IMR-90 (cell line): Measurements from ENCODE around the gene KCNMB2. TPM values are rescaled to one million over a fixed set of nuclear protein-coding genes. Genes with fewer than 3 reads are reported as not detected.

Experiments
- ATAC-seq: fragments of 200-7000 bp; cut with Tn5 transposase; 2 replicates; pipeline ENCODE4 v1.9.1; 2020; ENCODE audit warnings: low read depth, mild to moderate bottlenecking, moderate library complexity
- BruUV-seq: library from RNA; stranded (reverse); fragments of 400-500 nt; replicated peaks from 2 replicates; lab custom pipeline; 2021; lab: Mats Ljungman, UMichigan
- CTCF ChIA-PET: fragments of 300-600 bp; formaldehyde crosslinking; extraction: SDS; loops from one replicate; lab custom pipeline; 2021; ENCODE audit warnings: antibody characterized with exemption; lab: Yijun Ruan, JAX
- POLR2A ChIA-PET: fragments of 300-600 bp; sonication (Branson Sonifier 250); formaldehyde crosslinking; loops from one replicate; lab custom pipeline; 2022; ENCODE audit warnings: antibody characterized with exemption; ENCODE audit not compliant: unreplicated experiment; lab: Charles Lee
- DNase-seq: peaks from one replicate; pipeline ENCODE4 v3.0.0; 2013
- H2AFZ ChIP-seq: replicated peaks from 2 replicates; pipeline ENCODE3; 2013; ENCODE audit warnings: low read length, mild to moderate bottlenecking; ENCODE audit not compliant: poor library complexity
- H2AK5ac ChIP-seq: 2 replicates; pipeline ENCODE4 v1.6.1; 2013; ENCODE audit warnings: low read depth, low read length, inconsistent platforms
- H2AK9ac ChIP-seq: replicated peaks from 2 replicates; pipeline ENCODE3; 2013; ENCODE audit warnings: mild to moderate bottlenecking, low read depth, low read length, moderate library complexity; ENCODE audit not compliant: poor library complexity
- H2BK120ac ChIP-seq: 2 replicates; pipeline ENCODE4 v1.6.1; 2013; ENCODE audit warnings: low read depth, low read length, inconsistent platforms
- H2BK15ac ChIP-seq: 3 replicates; pipeline ENCODE4 v1.6.1; 2013; ENCODE audit warnings: low read depth, low read length, inconsistent platforms
- H2BK20ac ChIP-seq: 2 replicates; pipeline ENCODE4 v1.6.1; 2013; ENCODE audit warnings: low read depth, mild to moderate bottlenecking, inconsistent platforms, low read length, moderate library complexity
- H2BK5ac ChIP-seq: 2 replicates; pipeline ENCODE4 v1.6.1; 2013; ENCODE audit warnings: mild to moderate bottlenecking, low read depth, low read length, inconsistent platforms; ENCODE audit not compliant: poor library complexity, severe bottlenecking
- H3K14ac ChIP-seq: replicated peaks from 2 replicates; pipeline ENCODE4 v1.6.1; 2013; ENCODE audit warnings: low read depth, low read length, inconsistent platforms
- H3K18ac ChIP-seq: 2 replicates; pipeline ENCODE4 v1.6.1; 2013; ENCODE audit warnings: low read depth, low read length, control low read depth
- H3K23ac ChIP-seq: 2 replicates; pipeline ENCODE4 v1.6.1; 2013; ENCODE audit warnings: low read depth, low read length, inconsistent platforms
- H3K27ac ChIP-seq: 2 replicates; pipeline ENCODE4 v1.5.1; 2013; ENCODE audit warnings: mild to moderate bottlenecking, control low read depth, low read length; ENCODE audit not compliant: insufficient read depth
- H3K27me3 ChIP-seq: 2 replicates; pipeline ENCODE4 v1.6.1; 2013; ENCODE audit warnings: low read length; ENCODE audit not compliant: control insufficient read depth, insufficient read depth
- H3K36me3 ChIP-seq: 2 replicates; pipeline ENCODE4 v1.6.1; 2013; ENCODE audit warnings: low read length, mixed read lengths; ENCODE audit not compliant: control insufficient read depth, insufficient read depth
- H3K4ac ChIP-seq: 2 replicates; pipeline ENCODE4 v1.6.1; 2013; ENCODE audit warnings: low read depth, low read length, inconsistent platforms
- H3K4me1 ChIP-seq: 2 replicates; pipeline ENCODE4 v1.6.1; 2013; ENCODE audit warnings: low read length, mixed read lengths; ENCODE audit not compliant: control insufficient read depth, insufficient read depth
- H3K4me2 ChIP-seq: 2 replicates; pipeline ENCODE4 v1.6.1; 2013; ENCODE audit warnings: low read depth, mild to moderate bottlenecking, control low read depth, low read length, moderate library complexity
- H3K4me3 ChIP-seq: 2 replicates; pipeline ENCODE4 v1.5.1; 2013; ENCODE audit warnings: low read depth, mild to moderate bottlenecking, control low read depth, low read length, moderate library complexity; ENCODE audit not compliant: insufficient read depth
- H3K56ac ChIP-seq: 2 replicates; pipeline ENCODE4 v1.6.1; 2013; ENCODE audit warnings: low read length, inconsistent platforms; ENCODE audit not compliant: insufficient read depth; ENCODE audit errors: extremely low read depth
- H3K79me1 ChIP-seq, 2 experiments: 2 replicates each; pipeline ENCODE4 v1.6.1; 2013; ENCODE audit warnings: low read length in 2 of 2, inconsistent platforms in 1 of 2, low read depth in 1 of 2
- H3K9ac ChIP-seq: 2 replicates; pipeline ENCODE4 v1.6.1; 2013; ENCODE audit warnings: low read depth, low read length, control low read depth
- H3K9me1 ChIP-seq: 2 replicates; pipeline ENCODE4 v1.6.1; 2013; ENCODE audit warnings: low read length, inconsistent platforms; ENCODE audit not compliant: insufficient read depth
- H3K9me3 ChIP-seq: 2 replicates; pipeline ENCODE4 v1.6.1; 2013; ENCODE audit warnings: low read length; ENCODE audit not compliant: control insufficient read depth, insufficient read depth
- H4K20me1 ChIP-seq: 2 replicates; pipeline ENCODE4 v1.6.1; 2013; ENCODE audit warnings: low read length, inconsistent platforms; ENCODE audit not compliant: insufficient read depth
- H4K5ac ChIP-seq: 2 replicates; pipeline ENCODE4 v1.6.1; 2013; ENCODE audit warnings: mild to moderate bottlenecking, low read depth, low read length, control low read depth
- H4K8ac ChIP-seq, 2 experiments: 2 replicates each; pipeline ENCODE4 v1.6.1; 2013; ENCODE audit warnings: low read depth in 2 of 2, low read length in 2 of 2, control low read depth in 1 of 2, inconsistent platforms in 1 of 2
- H4K91ac ChIP-seq: 2 replicates; pipeline ENCODE4 v1.6.1; 2013; ENCODE audit warnings: low read depth, low read length, inconsistent platforms; ENCODE audit not compliant: insufficient read depth
- MAFK ChIP-seq: IDR thresholded peaks from 2 replicates; pipeline ENCODE4 v1.6.1; 2012; ENCODE audit warnings: low read depth, low read length, improper control_type of control experiment
- MAZ ChIP-seq: IDR thresholded peaks from 2 replicates; pipeline ENCODE4 v1.6.1; 2012; ENCODE audit warnings: low read depth, mild to moderate bottlenecking, low read length, improper control_type of control experiment, moderate library complexity, borderline replicate concordance
- RFX5 ChIP-seq: IDR thresholded peaks from 2 replicates; pipeline ENCODE4 v1.8.0; 2012; ENCODE audit warnings: low read depth, mild to moderate bottlenecking, low read length, moderate library complexity
- SMC3 ChIP-seq: fragments of 150-350 bp; IDR thresholded peaks from 2 replicates; pipeline ENCODE4 v1.6.1; 2016; ENCODE audit warnings: low read depth, mild to moderate bottlenecking, antibody characterized with exemption, low read length, moderate library complexity
- WGBS, 2 experiments: methylation state at CpG; one replicate each; pipeline versions ENCODE4 v1.1.5 to v1.1.7; 2013; ENCODE audit warnings: missing lambda C conversion rate in 2 of 2; ENCODE audit not compliant: insufficient read length in 1 of 2; ENCODE audit errors: extremely low coverage in 2 of 2; 5-methylcytosine and 5-hydroxymethylcytosine counted together
- dilution Hi-C: fragments of 300-500 bp; cut with HindIII; formaldehyde crosslinking; loops from one replicate; pipeline ENCODE4 v1.14.3; 2018; ENCODE audit warnings: low sequenced_read_pairs; ENCODE audit not compliant: unreplicated experiment
- in situ Hi-C: fragments of 300-500 bp; cut with MboI; formaldehyde crosslinking; loops from 3 replicates; pipeline ENCODE4 v1.14.3; 2019; ENCODE audit warnings: low sequenced_read_pairs, inconsistent platforms, mixed read lengths
- intact Hi-C: fragments of 100-400 bp; cut with micrococcal nuclease; formaldehyde crosslinking; loops from 2 replicates; pipeline ENCODE4 v1.10.0; 2022
- polyA plus RNA-seq, 3 experiments: library from polyadenylated mRNA; depleted of rRNA; stranded (reverse); fragments of >200 nt; gene quantifications; 2 replicates each; pipeline ENCODE4 v1.2.3, GENCODE V29; 2012; ENCODE audit warnings: low replicate concordance in 1 of 3
- total RNA-seq: library from RNA; depleted of rRNA; stranded (reverse); fragments of >200 nt; gene quantifications from 2 replicates; pipeline ENCODE4 v1.2.3, GENCODE V29; 2012
- TF ChIP-seq, protein P1 (sequence below): conservative IDR thresholded peaks from 2 replicates; pipeline ENCODE4 v1.5.1; 2012; ENCODE audit warnings: mild to moderate bottlenecking, low read depth, low read length, improper control_type of control experiment

The KCNMB2 gene
- total and polyA plus RNA-seq, 2 of the 4 experiments (the other 2 are of a cell fraction), result not detected

DNA sequence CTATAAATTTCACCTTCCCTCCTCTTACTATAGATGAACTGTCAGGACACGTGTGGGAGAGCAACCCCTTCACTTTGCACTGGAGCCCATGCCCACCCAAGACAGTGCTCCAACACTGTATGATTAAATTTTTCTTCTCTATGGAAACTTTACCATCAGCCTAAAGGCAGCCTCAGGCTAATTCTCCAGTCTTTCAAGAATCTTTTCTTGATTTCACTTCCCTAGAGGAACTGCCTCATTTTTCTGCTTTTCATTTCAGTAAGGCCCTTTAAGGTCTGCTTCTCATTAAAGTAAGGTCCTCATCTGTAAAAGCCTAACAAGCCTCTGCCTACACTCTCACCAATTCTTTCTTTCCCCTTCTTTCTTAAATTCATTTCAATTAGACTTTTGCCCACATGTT lies 137.3 kb downstream of the KCNMB2 start:
- Histone ChIP-seq H3K27me3 (peaks cover 3% of the 10 kb centered on the region; the same call in 1 of the 2 replicates), H3K9ac (no peak overlapping the region), H2AK5ac (no peak overlapping the region), H3K4me1 (0 out of 2 replicates have a peak, but pooled peaks cover 2% of the 10 kb centered on the region), H3K18ac (no peak overlapping the region), H3K4me3 (no peak overlapping the region), H3K9me3 (no peaks in the 10 kb centered on the region), H3K79me1 (no peaks in the 10 kb centered on the region), H4K20me1 (no peaks in the 10 kb centered on the region), H3K14ac (no peak overlapping the region), H2AK9ac (no peak overlapping the region), H4K91ac (no peak overlapping the region), H4K8ac (no peak overlapping the region), H3K4me2 (no peak overlapping the region), H3K27ac (no peak overlapping the region), H4K5ac (no peak overlapping the region), H3K23ac (no peak overlapping the region), H2BK5ac (no peak overlapping the region), H2BK120ac (no peak overlapping the region), H2BK20ac (no peak overlapping the region), H2BK15ac (no peak overlapping the region), H3K36me3 (no peaks in the 10 kb centered on the region), H3K4ac (no peak overlapping the region), H3K9me1 (no peaks in the 10 kb centered on the region), H3K56ac (no peak overlapping the region), H2AFZ (no peak overlapping the region)
- dilution Hi-C loops (no loop called here), intact Hi-C loops (no loop called here), in situ Hi-C loops (no loop called here)
- BruUV-seq, result no TSS peak
- CTCF ChIA-PET, result no interaction called here
- DNase-seq (no peak), ATAC-seq (no peak)
- TF ChIP-seq SMC3 (no peak), MAFK (no peak), RFX5 (no peak), MAZ (no peak)
- TF ChIP-seq, protein P1, sequence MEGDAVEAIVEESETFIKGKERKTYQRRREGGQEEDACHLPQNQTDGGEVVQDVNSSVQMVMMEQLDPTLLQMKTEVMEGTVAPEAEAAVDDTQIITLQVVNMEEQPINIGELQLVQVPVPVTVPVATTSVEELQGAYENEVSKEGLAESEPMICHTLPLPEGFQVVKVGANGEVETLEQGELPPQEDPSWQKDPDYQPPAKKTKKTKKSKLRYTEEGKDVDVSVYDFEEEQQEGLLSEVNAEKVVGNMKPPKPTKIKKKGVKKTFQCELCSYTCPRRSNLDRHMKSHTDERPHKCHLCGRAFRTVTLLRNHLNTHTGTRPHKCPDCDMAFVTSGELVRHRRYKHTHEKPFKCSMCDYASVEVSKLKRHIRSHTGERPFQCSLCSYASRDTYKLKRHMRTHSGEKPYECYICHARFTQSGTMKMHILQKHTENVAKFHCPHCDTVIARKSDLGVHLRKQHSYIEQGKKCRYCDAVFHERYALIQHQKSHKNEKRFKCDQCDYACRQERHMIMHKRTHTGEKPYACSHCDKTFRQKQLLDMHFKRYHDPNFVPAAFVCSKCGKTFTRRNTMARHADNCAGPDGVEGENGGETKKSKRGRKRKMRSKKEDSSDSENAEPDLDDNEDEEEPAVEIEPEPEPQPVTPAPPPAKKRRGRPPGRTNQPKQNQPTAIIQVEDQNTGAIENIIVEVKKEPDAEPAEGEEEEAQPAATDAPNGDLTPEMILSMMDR, result no peak
- no CpG with 5 or more reads among the region's 1 CpG for WGBS, 2 experiments
- POLR2A ChIA-PET, result no interaction called here
